HCT116 (cell line): ENCODE data around the gene DDA1. TPM values are rescaled to one million over a fixed set of nuclear protein-coding genes. Genes with fewer than 3 reads are reported as not detected.

ENCODE experiments used
- ATAC-seq: fragments of 200-7000 bp; cut with Tn5 transposase; 2 replicates; pipeline ENCODE4 v1.9.1; 2020; ENCODE audit warnings: mild to moderate bottlenecking, moderate library complexity
- BruUV-seq: library from RNA; stranded (reverse); fragments of 400-500 nt; replicated peaks from 2 replicates; lab custom pipeline; 2021; lab: Mats Ljungman, UMichigan
- CTCF ChIA-PET: fragments of 300-600 bp; sonication (Branson Sonifier 250); formaldehyde crosslinking; loops from one replicate; lab custom pipeline; 2021; ENCODE audit warnings: antibody characterized with exemption; lab: Charles Lee
- POLR2A ChIA-PET: fragments of 300-600, 350-600 bp; sonication (Branson Sonifier 250); formaldehyde crosslinking; loops from one replicate; lab custom pipeline; 2021; ENCODE audit warnings: antibody characterized with exemption; lab: Charles Lee
- RAD21 ChIA-PET, 2 experiments: fragments of 300-600 bp; sonication (Branson Sonifier 250); formaldehyde crosslinking; loops; one replicate each; lab custom pipeline; 2023; ENCODE audit warnings: low total read pairs in 2 of 2; ENCODE audit not compliant: uncharacterized antibody in 2 of 2, unreplicated experiment in 2 of 2, low non-redundant PET in 1 of 2; lab: Charles Lee
- DNase-seq: peaks from one replicate; pipeline ENCODE4 v3.0.0-alpha.2; 2010; ENCODE audit warnings: low read depth, low spot score
- H2AFZ ChIP-seq: fragments of 200-600 bp; shearing (Covaris generic), sonication (generic); 2 replicates; pipeline ENCODE4 v1.6.1; 2017; ENCODE audit warnings: low read depth, mixed run types, mixed read lengths, antibody characterized with exemption, low read length; ENCODE audit not compliant: poor library complexity, severe bottlenecking
- H3K27ac ChIP-seq: 2 replicates; pipeline ENCODE4 v1.5.1; 2012; ENCODE audit warnings: low read depth, low read length
- H3K27me3 ChIP-seq: fragments of 200-600 bp; sonication (generic); 2 replicates; pipeline ENCODE4 v1.6.1; 2016; ENCODE audit warnings: mixed run types, low read length, mixed read lengths; ENCODE audit not compliant: insufficient read depth
- H3K36me3 ChIP-seq, 2 experiments: fragments of 200-500 bp in 1 of 2; fragments of 200-600 bp in 1 of 2; sonication (Bioruptor generic) in 1 of 2; sonication (generic) in 1 of 2; 2 replicates each; pipeline versions ENCODE4 v1.5.1 to v1.6.1; 2014 to 2016; ENCODE audit warnings: low read length in 2 of 2, inconsistent platforms in 1 of 2, mixed read lengths in 1 of 2, mixed run types in 1 of 2; ENCODE audit not compliant: insufficient read depth in 2 of 2, control insufficient read depth in 1 of 2
- H3K4me1 ChIP-seq, 2 experiments: fragments of 200-600 bp in 1 of 2; sonication (generic) in 1 of 2; 2 replicates each; pipeline versions ENCODE4 v1.5.1 to v1.6.1; 2012 to 2017; ENCODE audit warnings: low read length in 2 of 2, inconsistent platforms in 1 of 2, mild to moderate bottlenecking in 1 of 2, mixed read lengths in 1 of 2, mixed run types in 1 of 2, moderate library complexity in 1 of 2; ENCODE audit not compliant: insufficient read depth in 2 of 2, control insufficient read depth in 1 of 2
- H3K4me2 ChIP-seq: fragments of 200-600 bp; sonication (generic); 2 replicates; pipeline ENCODE4 v1.6.1; 2017; ENCODE audit warnings: mixed run types, low read length, mixed read lengths
- H3K4me3 ChIP-seq, 2 experiments: fragments of 200-600 bp in 1 of 2; sonication (generic) in 1 of 2; replicated peaks in 1 of 2; 2 replicates each; pipeline ENCODE4 v1.5.1; 2011 to 2016; ENCODE audit warnings: low read length in 2 of 2, control low read depth in 1 of 2, low read depth in 1 of 2, mild to moderate bottlenecking in 1 of 2, mixed read lengths in 1 of 2, mixed run types in 1 of 2
- H3K79me2 ChIP-seq: fragments of 200-600 bp; sonication (generic); 2 replicates; pipeline ENCODE4 v1.6.1; 2017; ENCODE audit warnings: mild to moderate bottlenecking, mixed run types, low read length, moderate library complexity, mixed read lengths; ENCODE audit not compliant: insufficient read depth
- H3K9ac ChIP-seq: fragments of 200-600 bp; sonication (generic); 2 replicates; pipeline ENCODE4 v1.6.1; 2016; ENCODE audit warnings: low read length, mixed read lengths
- H3K9me2 ChIP-seq: fragments of 200-600 bp; sonication (generic), shearing (Covaris generic); 2 replicates; pipeline ENCODE4 v1.6.1; 2017; ENCODE audit warnings: mixed run types, mild to moderate bottlenecking, moderate library complexity; ENCODE audit not compliant: insufficient read depth
- H3K9me3 ChIP-seq, 2 experiments: fragments of 200-500 bp in 1 of 2; fragments of 200-600 bp in 1 of 2; sonication (Bioruptor generic) in 1 of 2; sonication (generic) in 1 of 2; 2 replicates each; pipeline ENCODE4 v1.6.1; 2014 to 2017; ENCODE audit warnings: low read length in 2 of 2, mixed read lengths in 2 of 2, inconsistent platforms in 1 of 2, low read depth in 1 of 2, mild to moderate bottlenecking in 1 of 2, mixed run types in 1 of 2, moderate library complexity in 1 of 2; ENCODE audit not compliant: control insufficient read depth in 1 of 2, insufficient read depth in 1 of 2
- H4K20me1 ChIP-seq: fragments of 200-600 bp; sonication (generic), shearing (Covaris generic); 2 replicates; pipeline ENCODE4 v1.6.1; 2017; ENCODE audit warnings: mixed run types, mild to moderate bottlenecking, moderate library complexity; ENCODE audit not compliant: insufficient read depth
- CEBPB ChIP-seq: IDR thresholded peaks from 2 replicates; pipeline ENCODE4 v1.6.1; 2012; ENCODE audit warnings: low read depth
- EGR1 ChIP-seq: IDR thresholded peaks from 2 replicates; pipeline ENCODE4 v1.6.1; 2012; ENCODE audit warnings: low read depth
- ELF1 ChIP-seq: IDR thresholded peaks from 2 replicates; pipeline ENCODE4 v1.6.1; 2012; ENCODE audit warnings: low read depth, borderline replicate concordance
- EZH2 ChIP-seq: fragments of 200-600 bp; sonication (generic); IDR thresholded peaks from 2 replicates; pipeline ENCODE4 v1.6.1; 2017; ENCODE audit warnings: antibody characterized with exemption, mixed run types
- EZH2phosphoT487 ChIP-seq: fragments of 200-600 bp; IDR thresholded peaks from 2 replicates; pipeline ENCODE4 v1.6.1; 2018; ENCODE audit warnings: antibody characterized with exemption, borderline replicate concordance
- FOSL1 ChIP-seq: IDR thresholded peaks from 2 replicates; pipeline ENCODE4 v1.6.1; 2012; ENCODE audit warnings: low read depth
- JUND ChIP-seq: IDR thresholded peaks from 2 replicates; pipeline ENCODE4 v1.6.1; 2012
- POLR2A ChIP-seq: IDR thresholded peaks from 2 replicates; pipeline ENCODE4 v1.7.0; 2011; ENCODE audit warnings: borderline replicate concordance; ENCODE audit not compliant: insufficient read depth, insufficient read length; ENCODE audit errors: extremely low read depth
- POLR2AphosphoS5 ChIP-seq: IDR thresholded peaks from 2 replicates; pipeline ENCODE4 v1.6.1; 2011; ENCODE audit warnings: mild to moderate bottlenecking, low read depth, low read length, moderate library complexity
- RAD21 ChIP-seq: IDR thresholded peaks from 2 replicates; pipeline ENCODE4 v1.6.1; 2012; ENCODE audit warnings: low read depth, mild to moderate bottlenecking
- REST ChIP-seq: IDR thresholded peaks from 2 replicates; pipeline ENCODE4 v1.6.1; 2012; ENCODE audit warnings: low read depth
- SIN3A ChIP-seq: IDR thresholded peaks from 2 replicates; pipeline ENCODE4 v1.6.1; 2012; ENCODE audit warnings: low read depth
- SRF ChIP-seq: IDR thresholded peaks from 2 replicates; pipeline ENCODE4 v1.6.1; 2012; ENCODE audit warnings: low read depth
- TCF7L2 ChIP-seq: IDR thresholded peaks from 2 replicates; pipeline ENCODE4 v1.7.0; 2011; ENCODE audit warnings: borderline replicate concordance, inconsistent platforms; ENCODE audit not compliant: insufficient read depth, insufficient read length; ENCODE audit errors: extremely low read depth
- YY1 ChIP-seq: IDR thresholded peaks from 2 replicates; pipeline ENCODE4 v1.6.1; 2011; ENCODE audit warnings: low read length, low read depth, moderate library complexity, mild to moderate bottlenecking; ENCODE audit not compliant: insufficient replicate concordance; ENCODE audit errors: extremely low read depth
- ZFX ChIP-seq: fragments of 450-650 bp; IDR thresholded peaks from 2 replicates; pipeline ENCODE4 v1.6.1; 2017
- intact Hi-C: fragments of 100-400 bp; cut with micrococcal nuclease; formaldehyde crosslinking; loops from 2 replicates; pipeline ENCODE4 v1.10.0; 2022
- total RNA-seq: library from RNA; stranded (reverse); gene quantifications from one replicate; pipeline ENCODE4 v1.2.1, GENCODE V29; 2021; ENCODE audit not compliant: unreplicated experiment
- TF ChIP-seq, protein P1 (sequence below): IDR thresholded peaks from 2 replicates; pipeline ENCODE4 v1.6.1; 2011; ENCODE audit warnings: mild to moderate bottlenecking, low read length, moderate library complexity; ENCODE audit not compliant: insufficient replicate concordance; ENCODE audit errors: extremely low read depth
- TF ChIP-seq, protein P2 (sequence below): IDR thresholded peaks from 2 replicates; pipeline ENCODE4 v1.6.1; 2012
- TF ChIP-seq, protein P3 (sequence below): IDR thresholded peaks from 2 replicates; pipeline ENCODE4 v1.6.1; 2012

DDA1 gene
- total RNA-seq, 1 experiment from 2014 or later = 68.6 TPM

- no peaks in the 10 kb centered on the region for H3K27me3 ChIP-seq
- RAD21 ChIA-PET = no interaction called here
- H3K4me3 ChIP-seq = no peak overlapping the region
- H3K9me3 ChIP-seq = no peaks in the 10 kb centered on the region
- TF ChIP-seq, protein P1, sequence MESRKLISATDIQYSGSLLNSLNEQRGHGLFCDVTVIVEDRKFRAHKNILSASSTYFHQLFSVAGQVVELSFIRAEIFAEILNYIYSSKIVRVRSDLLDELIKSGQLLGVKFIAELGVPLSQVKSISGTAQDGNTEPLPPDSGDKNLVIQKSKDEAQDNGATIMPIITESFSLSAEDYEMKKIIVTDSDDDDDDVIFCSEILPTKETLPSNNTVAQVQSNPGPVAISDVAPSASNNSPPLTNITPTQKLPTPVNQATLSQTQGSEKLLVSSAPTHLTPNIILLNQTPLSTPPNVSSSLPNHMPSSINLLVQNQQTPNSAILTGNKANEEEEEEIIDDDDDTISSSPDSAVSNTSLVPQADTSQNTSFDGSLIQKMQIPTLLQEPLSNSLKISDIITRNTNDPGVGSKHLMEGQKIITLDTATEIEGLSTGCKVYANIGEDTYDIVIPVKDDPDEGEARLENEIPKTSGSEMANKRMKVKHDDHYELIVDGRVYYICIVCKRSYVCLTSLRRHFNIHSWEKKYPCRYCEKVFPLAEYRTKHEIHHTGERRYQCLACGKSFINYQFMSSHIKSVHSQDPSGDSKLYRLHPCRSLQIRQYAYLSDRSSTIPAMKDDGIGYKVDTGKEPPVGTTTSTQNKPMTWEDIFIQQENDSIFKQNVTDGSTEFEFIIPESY = no peak
- TF ChIP-seq RAD21 (no peak), TCF7L2 (no peak), SRF (no peak), SIN3A (no peak), EZH2 (no peak), EZH2phosphoT487 (no peak), ELF1 (no peak), POLR2A (no peak), REST (no peak), POLR2AphosphoS5 (no peak), JUND (no peak), EGR1 (no peak), FOSL1 (no peak), CEBPB (no peak), YY1 (no peak), ZFX (no peak)
- TF ChIP-seq, protein P2, sequence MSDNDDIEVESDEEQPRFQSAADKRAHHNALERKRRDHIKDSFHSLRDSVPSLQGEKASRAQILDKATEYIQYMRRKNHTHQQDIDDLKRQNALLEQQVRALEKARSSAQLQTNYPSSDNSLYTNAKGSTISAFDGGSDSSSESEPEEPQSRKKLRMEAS = no peak
- TF ChIP-seq, protein P3, sequence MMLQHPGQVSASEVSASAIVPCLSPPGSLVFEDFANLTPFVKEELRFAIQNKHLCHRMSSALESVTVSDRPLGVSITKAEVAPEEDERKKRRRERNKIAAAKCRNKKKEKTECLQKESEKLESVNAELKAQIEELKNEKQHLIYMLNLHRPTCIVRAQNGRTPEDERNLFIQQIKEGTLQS = no peak
- TF ChIP-seq, all 23 proteins: peak for 0
- intact Hi-C loops = no loop called here
- ChIA-PET POLR2A (no interaction called here), CTCF (no interaction called here)
- Histone ChIP-seq H3K36me3 (peaks cover 11 to 12% of the 10 kb centered on the region in 2 experiments; a peak in 2 of 4 replicates), H3K9me2 (no peaks in the 10 kb centered on the region), H3K4me1 (peaks cover 5 to 18% of the 10 kb centered on the region in 2 experiments), H3K4me2 (no peak overlapping the region), H4K20me1 (no peaks in the 10 kb centered on the region), H3K79me2 (no peaks in the 10 kb centered on the region; the same call in 1 of the 2 replicates), H2AFZ (no peak overlapping the region), H3K9ac (no peak overlapping the region), H3K27ac (no peak overlapping the region)
- no peak for ATAC-seq
- no TSS peak for BruUV-seq
- DNase-seq = no peak
Observed at GRCh38 chr19:17323964-17324332, 14.6 kb downstream of the DDA1 start.
